MG63 (cell line): ENCODE results near the gene RGS11. TPM values are rescaled to one million over a fixed set of nuclear protein-coding genes. Genes with fewer than 3 reads are reported as not detected.
"Not testable (repeated sequence)": the region's sequence is repeated elsewhere in the genome, so short reads cannot be mapped to it uniquely, and the experiment has no call there.

ENCODE experiments used
- DNase-seq: peaks from one replicate; pipeline ENCODE4 v3.0.0-alpha.2; 2020
- H3K27me3 ChIP-seq: fragments of 250-450 bp; sonication (Bioruptor Pico); 2 replicates; pipeline ENCODE4 v1.5.1; 2020; ENCODE audit warnings: mild to moderate bottlenecking, moderate library complexity
- H3K36me3 ChIP-seq: fragments of 250-450 bp; sonication (Bioruptor Pico); 2 replicates; pipeline ENCODE4 v1.5.1; 2020; ENCODE audit warnings: mild to moderate bottlenecking, moderate library complexity
- H3K4me3 ChIP-seq: fragments of 250-450 bp; sonication (Bioruptor Pico); 2 replicates; pipeline ENCODE4 v1.5.1; 2020; ENCODE audit warnings: mild to moderate bottlenecking, moderate library complexity
- H3K9me3 ChIP-seq: fragments of 250-450 bp; sonication (Bioruptor Pico); 2 replicates; pipeline ENCODE4 v1.5.1; 2020; ENCODE audit warnings: mild to moderate bottlenecking, moderate library complexity
- total RNA-seq: library from RNA; depleted of rRNA; stranded (reverse); fragments of >200 nt; shearing (Covaris generic); gene quantifications from 2 replicates; pipeline ENCODE4 v1.2.3, GENCODE V29; 2014; ENCODE audit warnings: low replicate concordance

Gene RGS11
- total RNA-seq, 1 experiment from 2014 or later: not detected

- no peaks in the 10 kb centered on the region for H3K9me3 ChIP-seq
- H3K36me3 ChIP-seq: no peaks in the 10 kb centered on the region
- DNase-seq: no peak
- H3K27me3 ChIP-seq: no peaks in the 10 kb centered on the region
- H3K4me3 ChIP-seq: no peak overlapping the region
Observed at GRCh38 chr16:272633-273546, 2.9 kb downstream of the RGS11 start.

DNA sequence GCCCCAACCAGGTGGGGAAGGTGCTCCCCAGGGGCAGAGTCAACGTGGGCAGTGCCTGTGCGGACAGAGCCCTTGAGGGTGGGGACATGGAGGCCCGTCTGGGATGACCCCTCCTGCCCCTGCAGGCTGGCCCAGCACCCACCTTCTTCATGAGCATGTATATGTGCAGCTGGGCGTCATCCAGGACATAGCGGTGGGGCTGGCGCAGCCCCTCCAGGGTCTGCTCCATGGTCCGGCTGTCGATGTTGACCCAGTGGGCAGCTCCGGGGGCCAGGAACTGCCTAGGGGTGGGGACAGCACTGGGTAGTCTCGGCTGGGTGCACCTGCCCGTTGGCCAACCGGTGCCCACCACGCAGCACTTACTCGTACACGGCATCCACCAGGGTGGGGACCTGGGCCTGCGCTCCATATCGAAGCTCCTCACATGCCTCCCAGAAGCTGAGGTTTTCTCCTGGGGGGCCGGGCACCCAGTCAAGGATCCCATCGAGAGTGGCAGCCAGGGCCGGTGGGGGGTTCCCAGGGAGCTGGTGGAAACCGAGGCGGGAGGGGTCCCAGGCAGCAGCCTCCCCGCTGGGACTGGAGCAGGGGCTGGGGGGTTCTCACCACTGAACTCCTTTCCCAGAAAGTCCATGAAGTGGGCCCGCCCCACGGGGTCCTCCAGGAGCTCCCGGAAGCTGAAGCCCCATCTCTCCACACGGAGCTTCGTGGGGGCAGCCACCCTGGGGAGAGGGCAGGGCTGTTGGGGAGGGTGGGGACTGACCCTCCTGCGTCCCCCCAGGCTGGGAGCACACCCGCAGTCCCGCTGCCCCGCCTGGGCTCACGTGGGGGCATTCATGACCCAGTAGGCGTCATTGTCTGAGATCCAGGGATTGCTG is 5.1 kb downstream of the RGS11 start:
- no peak for DNase-seq
- Histone ChIP-seq H3K4me3 (no peak overlapping the region), H3K27me3 (no peaks in the 10 kb centered on the region), H3K36me3 (no peaks in the 10 kb centered on the region), H3K9me3 (no peaks in the 10 kb centered on the region)

DNA sequence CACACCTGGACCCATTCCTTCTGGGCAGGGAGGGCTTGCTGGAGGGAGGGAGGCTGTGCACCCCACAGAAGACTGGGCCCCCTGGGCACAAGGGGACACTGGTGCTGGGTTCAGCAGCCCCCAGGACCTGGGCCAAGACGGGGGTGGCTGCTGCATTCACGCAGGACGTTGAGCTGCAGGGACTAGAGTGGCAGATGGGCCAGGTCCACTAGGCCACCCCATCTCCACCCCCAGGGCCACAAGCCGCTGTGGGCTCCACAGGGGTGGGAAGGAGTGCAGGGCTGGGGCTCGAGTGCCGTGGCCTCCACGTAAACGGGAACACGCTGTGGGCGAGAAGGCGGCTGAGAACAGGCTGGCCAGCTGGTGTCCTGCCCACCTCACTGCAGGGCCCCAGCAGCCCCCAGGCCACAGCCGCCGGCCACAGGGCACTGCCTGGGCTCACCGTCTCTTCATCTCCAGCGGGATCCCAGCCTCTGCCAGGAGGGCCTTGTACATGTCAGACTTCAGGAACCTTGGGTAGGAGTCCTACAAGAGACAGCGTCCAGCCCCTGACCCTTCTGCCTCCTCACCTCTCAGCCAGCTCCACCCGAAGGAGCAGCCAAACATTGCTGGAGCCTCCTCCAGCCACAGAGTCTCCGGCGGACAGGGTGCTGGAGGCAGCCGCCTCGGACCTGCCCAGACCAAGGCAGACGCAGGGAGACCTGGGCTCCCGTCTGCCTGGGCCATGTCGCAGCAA is 6.5 kb downstream of the RGS11 start:
- no peak for DNase-seq
- Histone ChIP-seq H3K9me3 (no peaks in the 10 kb centered on the region), H3K4me3 (no peak overlapping the region), H3K36me3 (no peaks in the 10 kb centered on the region), H3K27me3 (no peaks in the 10 kb centered on the region)

GRCh38 chr16:268141-269053 is 7.3 kb downstream of the RGS11 start:
- Histone ChIP-seq H3K36me3 (no peaks in the 10 kb centered on the region), H3K27me3 (no peaks in the 10 kb centered on the region), H3K4me3 (no peak overlapping the region), H3K9me3 (no peaks in the 10 kb centered on the region)
- DNase-seq: no peak

DNA sequence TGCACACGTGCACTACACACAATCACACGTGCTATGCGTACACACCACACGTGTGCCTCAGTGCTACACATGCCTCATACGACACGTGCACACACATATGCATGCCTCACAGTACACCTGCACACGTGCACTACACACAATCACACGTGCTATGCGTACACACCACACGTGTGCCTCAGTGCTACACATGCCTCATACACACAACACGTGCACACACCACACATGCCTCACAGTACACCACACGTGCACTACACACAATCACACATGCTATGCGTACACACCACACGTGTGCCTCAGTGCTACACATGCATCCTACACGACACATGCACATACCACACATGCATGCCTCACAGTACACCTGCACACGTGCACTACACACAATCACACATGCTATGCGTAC is 8.2 kb downstream of the RGS11 start:
- not testable (repeated sequence) for DNase-seq, H3K9me3 ChIP-seq, H3K27me3 ChIP-seq, H3K36me3 ChIP-seq, H3K4me3 ChIP-seq

GRCh38 chr16:266258-267164 is 9.2 kb downstream of the RGS11 start:
- H3K9me3 ChIP-seq: no peaks in the 10 kb centered on the region
- H3K36me3 ChIP-seq: peaks cover 6% of the 10 kb centered on the region; the same call in 1 of the 2 replicates
- no peak for DNase-seq
- H3K4me3 ChIP-seq: no peak overlapping the region
- H3K27me3 ChIP-seq: no peaks in the 10 kb centered on the region

- peaks cover 6% of the 10 kb centered on the region; the same call in 1 of the 2 replicates for H3K36me3 ChIP-seq
- no peaks in the 10 kb centered on the region for H3K27me3 ChIP-seq
- no peak for DNase-seq
- no peaks in the 10 kb centered on the region for H3K9me3 ChIP-seq
- H3K4me3 ChIP-seq: no peak overlapping the region
Observed at GRCh38 chr16:265711-266110, 10.0 kb downstream of the RGS11 start.

DNA sequence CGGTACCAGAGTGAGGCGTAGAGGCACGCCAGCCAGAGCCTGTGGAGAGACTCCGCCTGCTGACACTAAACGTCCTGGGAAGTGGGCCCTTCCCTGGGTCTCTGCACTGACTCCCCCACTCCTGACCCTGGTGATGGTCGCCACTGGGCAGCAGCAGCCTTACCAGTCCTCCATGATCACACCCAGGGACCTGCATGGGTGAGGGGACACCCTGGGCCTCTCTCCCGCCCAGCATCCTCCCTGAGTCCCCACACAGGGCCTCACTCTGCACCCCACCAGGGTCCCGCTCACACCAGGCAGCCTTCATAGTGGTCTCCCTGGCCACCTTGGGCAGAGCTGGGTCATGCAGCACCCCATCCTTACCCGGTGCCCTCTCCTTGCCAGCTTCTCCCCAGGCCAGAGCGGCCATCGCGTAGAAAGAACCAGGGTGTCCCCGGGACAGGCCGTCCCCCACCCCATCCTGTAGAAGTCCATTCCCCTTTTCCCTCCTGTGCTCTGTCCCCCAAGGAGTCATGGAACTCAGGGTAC is 10.7 kb downstream of the RGS11 start:
- peaks cover 6% of the 10 kb centered on the region; the same call in 1 of the 2 replicates for H3K36me3 ChIP-seq
- H3K9me3 ChIP-seq: no peaks in the 10 kb centered on the region
- no peak overlapping the region for H3K4me3 ChIP-seq
- no peak for DNase-seq
- H3K27me3 ChIP-seq: no peaks in the 10 kb centered on the region

- DNase-seq: no peak
- Histone ChIP-seq H3K27me3 (no peaks in the 10 kb centered on the region), H3K36me3 (peaks cover 12% of the 10 kb centered on the region; the same call in 1 of the 2 replicates), H3K4me3 (no peak overlapping the region), H3K9me3 (no peaks in the 10 kb centered on the region)
Observed at GRCh38 chr16:264440-264951, 11.2 kb downstream of the RGS11 start.

DNA sequence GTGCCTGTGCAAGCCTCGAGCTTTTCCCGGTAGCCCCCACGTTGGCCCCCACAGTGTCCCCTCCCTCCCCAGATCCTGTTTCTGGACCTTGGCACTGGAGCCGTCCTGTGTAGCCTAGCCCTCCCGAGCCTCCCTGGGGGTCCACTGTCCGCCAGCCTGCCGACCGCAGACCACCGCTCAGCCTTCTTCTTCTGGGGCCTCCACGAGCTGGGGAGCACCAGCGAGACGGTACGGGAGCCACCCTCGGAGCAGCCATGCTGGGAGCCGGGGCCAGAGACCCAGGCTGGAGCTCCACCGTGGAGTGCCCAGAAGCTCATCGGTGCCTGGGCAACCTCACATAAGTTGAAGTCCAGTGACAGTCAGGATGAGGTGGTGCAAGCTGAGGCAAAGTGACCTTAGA is 11.8 kb downstream of the RGS11 start:
- H3K27me3 ChIP-seq: no peaks in the 10 kb centered on the region
- no peak for DNase-seq
- peaks cover 13% of the 10 kb centered on the region; the same call in 1 of the 2 replicates for H3K36me3 ChIP-seq
- H3K4me3 ChIP-seq: no peak overlapping the region
- H3K9me3 ChIP-seq: no peaks in the 10 kb centered on the region

DNA sequence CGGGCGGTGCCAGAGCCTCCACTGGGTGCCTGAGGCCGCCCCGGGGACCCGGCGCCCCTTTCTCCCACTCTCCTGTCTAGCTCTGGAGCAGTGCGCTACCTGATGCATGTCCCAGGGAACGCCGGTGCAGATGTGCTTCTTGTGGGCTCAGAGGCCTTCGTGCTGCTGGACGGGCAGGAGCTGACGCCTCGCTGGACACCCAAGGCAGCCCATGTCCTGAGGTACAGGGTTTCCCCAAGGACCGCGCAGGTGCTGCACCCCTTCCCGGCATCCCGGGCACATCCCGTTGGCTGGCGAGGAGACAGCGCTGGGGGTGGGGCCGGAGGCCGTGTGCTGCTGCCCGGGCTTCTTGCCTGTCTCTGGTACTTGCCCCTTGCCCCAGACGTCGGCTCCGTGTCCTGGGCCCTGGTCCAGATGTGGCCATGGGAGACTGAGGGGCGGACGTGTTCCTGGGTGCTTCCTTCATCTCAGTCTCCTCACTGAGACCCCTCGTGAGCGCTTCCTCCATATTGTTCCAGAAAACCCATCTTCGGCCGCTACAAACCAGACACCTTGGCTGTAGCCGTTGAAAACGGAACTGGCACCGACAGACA is 12.5 kb downstream of the RGS11 start:
- H3K36me3 ChIP-seq: peaks cover 13% of the 10 kb centered on the region; the same call in 1 of the 2 replicates
- DNase-seq: no peak
- H3K4me3 ChIP-seq: no peak overlapping the region
- no peaks in the 10 kb centered on the region for H3K9me3 ChIP-seq
- no peaks in the 10 kb centered on the region for H3K27me3 ChIP-seq

GRCh38 chr16:262121-262745 is 13.5 kb downstream of the RGS11 start:
- Histone ChIP-seq H3K36me3 (peaks cover 13% of the 10 kb centered on the region; the same call in 1 of the 2 replicates), H3K27me3 (no peaks in the 10 kb centered on the region), H3K4me3 (no peak overlapping the region), H3K9me3 (no peaks in the 10 kb centered on the region)
- DNase-seq: no peak

- Histone ChIP-seq H3K36me3 (peaks cover 15% of the 10 kb centered on the region; the same call in 1 of the 2 replicates), H3K4me3 (no peak overlapping the region), H3K9me3 (no peaks in the 10 kb centered on the region), H3K27me3 (no peaks in the 10 kb centered on the region)
- DNase-seq: no peak
Observed at GRCh38 chr16:261031-261691, 14.6 kb downstream of the RGS11 start.
